RPMI8226 (cell line): ENCODE measurements around the gene SRCAP.

Experiments
- DNase-seq: peaks from one replicate; pipeline ENCODE4 v3.0.0-alpha.2; 2015

Gene SRCAP

GRCh38 chr16:30737794-30738648 lies 39.0 kb downstream of the SRCAP start:
- DNase-seq: no peak

GRCh38 chr16:30738984-30739951 lies 40.3 kb downstream of the SRCAP start:
- no peak for DNase-seq

- DNase-seq: no peak
Measured at GRCh38 chr16:30740364-30741251, 41.6 kb downstream of the SRCAP start.

- no peak for DNase-seq
Measured at GRCh38 chr16:30741461-30741914, 42.5 kb downstream of the SRCAP start.

- DNase-seq: no peak
Measured at GRCh38 chr16:30743716-30744115, 44.7 kb downstream of the SRCAP start.

- no peak for DNase-seq
Measured at GRCh38 chr16:30744183-30744582, 45.2 kb downstream of the SRCAP start.

- DNase-seq: no peak
Measured at GRCh38 chr16:30745082-30745481, 46.1 kb downstream of the SRCAP start.

- DNase-seq: no peak
Measured at GRCh38 chr16:30746638-30747175, 47.7 kb downstream of the SRCAP start.

- no peak for DNase-seq
Measured at GRCh38 chr16:30747331-30747730, 48.4 kb downstream of the SRCAP start.

- peak; percentile 100 for DNase-seq
Measured at GRCh38 chr16:30747799-30748633, 49.0 kb downstream of the SRCAP start, which contains the start of gene PHKG2. Gene PHKG2 (plus strand): TSS chr16:30748425. CDS start chr16:30748821, 396 bp downstream.

- peak; percentile 46 for DNase-seq
Measured at GRCh38 chr16:30748634-30749445, 49.9 kb downstream of the SRCAP start.

GRCh38 chr16:30750201-30750600 lies 51.2 kb downstream of the SRCAP start:
- DNase-seq: no peak

- no peak for DNase-seq
Measured at GRCh38 chr16:30750876-30751465, 52.0 kb downstream of the SRCAP start.

GRCh38 chr16:30753596-30753995 lies 54.6 kb downstream of the SRCAP start:
- no peak for DNase-seq

- DNase-seq: no peak
Measured at GRCh38 chr16:30755955-30756780, 57.2 kb downstream of the SRCAP start.

- DNase-seq: no peak
Measured at GRCh38 chr16:30756781-30757100, 57.8 kb downstream of the SRCAP start.

- no peak for DNase-seq
Measured at GRCh38 chr16:30757316-30757715, 58.3 kb downstream of the SRCAP start.

- peak; percentile 46 for DNase-seq
Measured at GRCh38 chr16:30758988-30759491, 60.1 kb downstream of the SRCAP start.
